ENCODE results near the gene CYB561A3. TPM values are rescaled to one million over a fixed set of nuclear protein-coding genes. Genes with fewer than 3 reads are reported as not detected.
A peak's percentile ranks its signal among the peaks of the same experiment; 100 is the strongest.

CYB561A3 gene
- total RNA-seq, 4 donors from 2014 or later = 75.9 to 112 (median 87.4) TPM

DNA sequence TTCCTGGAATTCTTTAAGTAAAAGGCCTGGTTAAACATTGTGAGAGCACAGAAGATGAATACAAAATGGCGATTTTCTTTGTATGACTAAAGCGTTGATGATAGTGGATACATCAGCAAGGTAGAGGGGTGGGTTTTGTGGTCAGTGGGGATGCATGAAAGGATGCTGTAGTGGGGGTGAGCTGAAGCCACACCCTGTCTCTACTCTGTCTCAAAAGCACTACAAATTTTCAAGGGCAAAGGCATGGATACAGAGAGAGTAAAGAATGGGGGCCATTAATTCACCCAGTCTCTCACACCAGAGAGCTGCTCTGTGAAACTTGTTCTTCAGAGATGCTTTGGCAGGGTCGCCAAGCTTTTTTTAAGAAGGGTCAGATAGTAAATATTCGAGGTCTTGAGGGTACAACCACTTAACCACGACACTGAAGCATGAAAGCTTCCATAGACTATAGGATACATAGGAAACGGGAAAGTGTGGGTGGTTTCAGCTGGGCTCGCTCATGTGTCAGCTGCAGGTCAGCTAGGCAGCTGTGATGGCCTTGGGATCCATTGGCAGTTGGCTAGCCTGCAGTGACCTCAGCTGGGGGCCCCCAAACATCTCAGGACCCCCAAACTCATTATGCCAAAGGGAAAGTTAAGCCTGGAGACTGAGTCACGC is 8.8 kb upstream of the CYB561A3 start:
- TF ChIP-seq, protein P1, sequence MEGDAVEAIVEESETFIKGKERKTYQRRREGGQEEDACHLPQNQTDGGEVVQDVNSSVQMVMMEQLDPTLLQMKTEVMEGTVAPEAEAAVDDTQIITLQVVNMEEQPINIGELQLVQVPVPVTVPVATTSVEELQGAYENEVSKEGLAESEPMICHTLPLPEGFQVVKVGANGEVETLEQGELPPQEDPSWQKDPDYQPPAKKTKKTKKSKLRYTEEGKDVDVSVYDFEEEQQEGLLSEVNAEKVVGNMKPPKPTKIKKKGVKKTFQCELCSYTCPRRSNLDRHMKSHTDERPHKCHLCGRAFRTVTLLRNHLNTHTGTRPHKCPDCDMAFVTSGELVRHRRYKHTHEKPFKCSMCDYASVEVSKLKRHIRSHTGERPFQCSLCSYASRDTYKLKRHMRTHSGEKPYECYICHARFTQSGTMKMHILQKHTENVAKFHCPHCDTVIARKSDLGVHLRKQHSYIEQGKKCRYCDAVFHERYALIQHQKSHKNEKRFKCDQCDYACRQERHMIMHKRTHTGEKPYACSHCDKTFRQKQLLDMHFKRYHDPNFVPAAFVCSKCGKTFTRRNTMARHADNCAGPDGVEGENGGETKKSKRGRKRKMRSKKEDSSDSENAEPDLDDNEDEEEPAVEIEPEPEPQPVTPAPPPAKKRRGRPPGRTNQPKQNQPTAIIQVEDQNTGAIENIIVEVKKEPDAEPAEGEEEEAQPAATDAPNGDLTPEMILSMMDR (IDR thresholded peaks at IDR 0.05) = no peak
- no peak for TF ChIP-seq POLR2A (IDR thresholded peaks at IDR 0.05)
- Histone ChIP-seq H3K27ac (peak overlapping the region in 1 of 4 donors; percentile 12), H3K4me1 (peaks cover 0 to 6% (median 0%) of the 10 kb centered on the region in 4 donors), H3K27me3 (no peaks in the 10 kb centered on the region), H3K9me3 (no peaks in the 10 kb centered on the region), H3K36me3 (peaks cover 0 to 54% (median 4%) of the 10 kb centered on the region in 3 donors), H3K4me3 (no peak overlapping the region)
- DNase-seq = no peak

DNA sequence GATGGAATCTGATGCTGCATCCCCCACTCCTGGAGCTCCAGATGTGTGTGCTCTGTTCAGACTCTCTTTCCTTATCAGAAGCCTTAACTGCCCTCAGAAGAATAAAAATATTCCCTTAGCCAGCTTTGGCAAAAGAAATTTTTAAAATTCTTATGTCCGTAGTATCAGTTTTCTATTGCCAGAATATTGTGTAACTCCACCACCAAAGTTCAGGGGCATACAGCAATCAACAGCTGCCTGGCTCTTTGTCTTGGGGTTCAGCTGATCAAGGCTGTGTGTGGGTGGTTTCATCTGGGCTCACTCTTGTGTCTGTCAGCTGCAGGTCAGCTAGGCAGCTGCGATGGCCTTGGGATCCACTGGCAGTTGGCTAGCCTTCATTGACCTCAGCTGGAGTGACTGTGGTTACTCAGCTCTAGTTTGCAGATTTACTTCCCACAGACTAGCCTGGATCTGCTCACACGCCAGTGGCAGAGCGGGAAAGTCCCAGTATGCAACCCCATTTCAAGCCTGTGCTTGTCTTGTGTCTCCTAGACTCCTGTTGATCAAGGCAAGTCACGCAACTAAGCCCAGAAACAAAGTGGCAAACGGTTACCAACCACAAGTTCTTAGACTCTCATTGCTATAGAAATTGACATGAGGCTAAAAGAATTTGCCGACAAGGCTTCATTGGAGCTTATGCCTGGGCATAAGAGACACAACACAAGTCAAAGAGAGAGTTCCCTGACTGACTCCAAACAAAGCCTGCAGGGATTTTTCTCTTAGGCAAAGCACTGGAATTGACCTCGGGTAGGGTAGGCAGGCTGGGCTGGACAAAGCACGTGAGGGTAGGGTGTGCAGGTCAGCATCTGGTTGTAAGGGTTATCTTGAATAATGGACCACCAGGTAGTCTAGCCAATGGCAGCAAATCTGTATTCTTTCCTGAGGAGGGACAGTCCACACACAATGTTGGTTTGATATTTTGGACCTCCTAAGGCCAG is 8.0 kb upstream of the CYB561A3 start:
- H3K4me3 ChIP-seq = no peak overlapping the region
- peaks cover 0 to 7% (median 0%) of the 10 kb centered on the region in 4 donors for H3K4me1 ChIP-seq
- DNase-seq = no peak
- H3K36me3 ChIP-seq = peaks cover 0 to 62% (median 4%) of the 10 kb centered on the region in 3 donors
- H3K27ac ChIP-seq = peak overlapping the region in 2 of 4 donors; percentile 12 to 14
- TF ChIP-seq POLR2A (IDR thresholded peaks at IDR 0.05) = no peak
- TF ChIP-seq, protein P1 (IDR thresholded peaks at IDR 0.05) = no peak
- no peaks in the 10 kb centered on the region for H3K27me3 ChIP-seq
- H3K9me3 ChIP-seq = no peaks in the 10 kb centered on the region

DNA sequence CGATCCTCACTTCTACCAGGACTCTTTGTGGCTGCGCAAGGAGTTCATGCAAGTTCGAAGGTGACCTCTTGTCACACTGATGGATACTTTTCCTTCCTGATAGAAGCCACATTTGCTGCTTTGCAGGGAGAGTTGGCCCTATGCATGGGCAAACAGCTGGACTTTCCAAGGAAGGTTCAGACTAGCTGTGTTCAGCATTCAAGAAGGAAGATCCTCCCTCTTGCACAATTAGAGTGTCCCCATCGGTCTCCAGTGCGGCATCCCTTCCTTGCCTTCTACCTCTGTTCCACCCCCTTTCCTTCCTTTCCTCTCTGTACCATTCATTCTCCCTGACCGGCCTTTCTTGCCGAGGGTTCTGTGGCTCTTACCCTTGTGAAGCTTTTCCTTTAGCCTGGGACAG is 7.0 kb upstream of the CYB561A3 start:
- Histone ChIP-seq H3K4me1 (peaks cover 0 to 7% (median 0%) of the 10 kb centered on the region in 4 donors), H3K27me3 (no peaks in the 10 kb centered on the region), H3K4me3 (no peak overlapping the region), H3K9me3 (no peaks in the 10 kb centered on the region), H3K36me3 (peaks cover 0 to 72% (median 4%) of the 10 kb centered on the region in 3 donors), H3K27ac (no peak overlapping the region)
- DNase-seq = no peak
- TF ChIP-seq, protein P1 (IDR thresholded peaks at IDR 0.05) = no peak
- TF ChIP-seq POLR2A (IDR thresholded peaks at IDR 0.05) = no peak

DNA sequence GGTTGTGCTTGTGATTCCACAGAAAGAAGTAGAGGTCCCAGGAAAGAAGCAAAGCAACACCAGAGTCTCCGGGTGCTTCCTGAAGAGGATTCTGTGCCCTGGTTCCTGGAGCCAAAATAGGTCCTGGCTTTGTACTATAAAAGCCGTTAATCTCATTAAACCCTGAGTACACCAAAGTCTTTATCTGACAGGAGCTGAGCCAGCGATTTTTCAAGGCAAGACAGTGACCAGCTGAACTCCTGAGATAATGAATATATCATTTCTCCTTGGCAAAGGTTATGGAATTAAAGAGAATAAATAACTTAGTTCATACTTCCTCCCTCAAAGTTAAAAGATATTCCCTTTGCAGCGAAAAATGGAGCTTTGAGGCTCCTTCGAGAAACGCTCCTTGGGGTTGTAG is 5.7 kb upstream of the CYB561A3 start:
- peaks cover 0 to 72% (median 4%) of the 10 kb centered on the region in 3 donors for H3K36me3 ChIP-seq
- H3K4me1 ChIP-seq = peaks cover 0 to 16% (median 0%) of the 10 kb centered on the region in 4 donors

DNA sequence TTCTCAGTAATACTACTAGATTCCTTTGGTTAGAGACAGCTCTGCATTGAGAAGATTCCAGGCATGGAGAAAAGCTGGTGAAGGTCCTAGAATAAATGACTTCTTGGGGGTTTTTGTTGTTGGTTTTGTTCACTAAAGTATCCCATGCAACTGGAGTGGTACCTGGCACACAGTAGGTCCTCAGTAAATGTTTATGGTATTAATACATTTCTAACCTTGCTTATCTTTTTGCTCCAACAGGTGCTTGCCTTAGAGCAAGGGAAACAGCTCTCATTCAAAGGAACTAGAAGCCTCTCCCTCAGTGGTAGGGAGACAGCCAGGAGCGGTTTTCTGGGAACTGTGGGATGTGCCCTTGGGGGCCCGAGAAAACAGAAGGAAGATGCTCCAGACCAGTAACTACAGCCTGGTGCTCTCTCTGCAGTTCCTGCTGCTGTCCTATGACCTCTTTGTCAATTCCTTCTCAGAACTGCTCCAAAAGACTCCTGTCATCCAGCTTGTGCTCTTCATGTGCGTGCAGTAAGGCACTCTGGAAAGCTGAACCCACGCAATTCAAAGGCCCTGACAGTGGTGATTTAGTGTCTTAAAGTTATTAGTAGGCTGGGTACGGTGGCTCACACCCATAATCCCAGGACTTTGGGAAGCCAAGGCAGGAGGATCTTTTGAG is 2.5 kb upstream of the CYB561A3 start:
- Histone ChIP-seq H3K9me3 (no peaks in the 10 kb centered on the region), H3K36me3 (peaks cover 0 to 54% (median 4%) of the 10 kb centered on the region in 3 donors)
- no peak for TF ChIP-seq POLR2A (IDR thresholded peaks at IDR 0.05)
- TF ChIP-seq, protein P1 (IDR thresholded peaks at IDR 0.05) = no peak

More for the DNA sequence above, 5.7 kb upstream of the CYB561A3 start:
- Histone ChIP-seq H3K4me3 (no peak overlapping the region), H3K27ac (peak overlapping the region in 1 of 4 donors; percentile 3), H3K27me3 (no peaks in the 10 kb centered on the region), H3K9me3 (no peaks in the 10 kb centered on the region)
- DNase-seq = no peak
- TF ChIP-seq, protein P1 (IDR thresholded peaks at IDR 0.05) = no peak
- TF ChIP-seq POLR2A (IDR thresholded peaks at IDR 0.05) = no peak

More for the DNA sequence above, 2.5 kb upstream of the CYB561A3 start:
- H3K27ac ChIP-seq = no peak overlapping the region
- DNase-seq = no peak
- no peak overlapping the region for H3K4me3 ChIP-seq
- H3K27me3 ChIP-seq = no peaks in the 10 kb centered on the region
- peaks cover 0 to 32% (median 0%) of the 10 kb centered on the region in 4 donors for H3K4me1 ChIP-seq

Measured in Peyer's patch (tissue), 4 donors.